Parathyroid adenoma (tissue), 2 donors: Measurements from ENCODE around the gene TMIGD1.

ENCODE experiments used
- H2AFZ ChIP-seq: fragments of 300-600 bp; sonication (generic); one replicate; pipeline ENCODE4 v1.7.0; 2017; ENCODE audit warnings: antibody characterized with exemption, mild to moderate bottlenecking
- H3K27ac ChIP-seq: fragments of 300-600 bp; sonication (generic); one replicate; pipeline ENCODE4 v1.7.0; 2017
- H3K27me3 ChIP-seq: fragments of 300-600 bp; sonication (generic); one replicate; pipeline ENCODE4 v1.7.0; 2017; ENCODE audit warnings: low read length; ENCODE audit not compliant: control insufficient read depth, insufficient read depth
- H3K36me3 ChIP-seq: fragments of 300-600 bp; sonication (generic); one replicate; pipeline ENCODE4 v1.7.0; 2017; ENCODE audit warnings: low read length; ENCODE audit not compliant: control insufficient read depth, insufficient read depth
- H3K4me1 ChIP-seq: fragments of 300-600 bp; sonication (generic); one replicate; pipeline ENCODE4 v1.7.0; 2017; ENCODE audit warnings: control low read depth
- H3K4me2 ChIP-seq: fragments of 300-600 bp; sonication (generic); one replicate; pipeline ENCODE4 v1.7.0; 2017; ENCODE audit warnings: low read length
- H3K4me3 ChIP-seq: fragments of 300-600 bp; sonication (generic); one replicate; pipeline ENCODE4 v1.7.0; 2017; ENCODE audit warnings: low read depth, low read length
- H3K79me2 ChIP-seq: fragments of 300-600 bp; sonication (generic); one replicate; pipeline ENCODE4 v1.7.0; 2017; ENCODE audit warnings: control low read depth
- H3K9ac ChIP-seq: fragments of 300-600 bp; sonication (generic); one replicate; pipeline ENCODE4 v1.7.0; 2017; ENCODE audit warnings: mild to moderate bottlenecking
- H3K9me3 ChIP-seq: fragments of 300-600 bp; sonication (generic); one replicate; pipeline ENCODE4 v1.7.0; 2017; ENCODE audit warnings: low read length; ENCODE audit not compliant: control insufficient read depth
- CTCF ChIP-seq: fragments of 300-600 bp; sonication (generic); IDR thresholded peaks from one replicate; pipeline ENCODE4 v1.7.0; 2017; ENCODE audit warnings: antibody characterized with exemption, mild to moderate bottlenecking
- donor health status: primary hyperparathyroidism.

TMIGD1 gene

GRCh38 chr17:30312226-30312625 lies 21.6 kb downstream of the TMIGD1 start:
- no peak overlapping the region for H3K9ac ChIP-seq
- TF ChIP-seq CTCF, result no peak
- H3K9me3 ChIP-seq, result no peaks in the 10 kb centered on the region
- no peaks in the 10 kb centered on the region for H3K36me3 ChIP-seq
- H2AFZ ChIP-seq, result no peak overlapping the region
- H3K4me1 ChIP-seq, result no peaks in the 10 kb centered on the region
- H3K79me2 ChIP-seq, result no peaks in the 10 kb centered on the region
- no peak overlapping the region for H3K4me3 ChIP-seq
- H3K4me2 ChIP-seq, result no peak overlapping the region
- no peak overlapping the region for H3K27ac ChIP-seq
- no peaks in the 10 kb centered on the region for H3K27me3 ChIP-seq

- H3K9me3 ChIP-seq, result no peaks in the 10 kb centered on the region
- H3K9ac ChIP-seq, result no peak overlapping the region
- no peaks in the 10 kb centered on the region for H3K4me1 ChIP-seq
- no peak for TF ChIP-seq CTCF
- H3K4me3 ChIP-seq, result no peak overlapping the region
- H3K27me3 ChIP-seq, result no peaks in the 10 kb centered on the region
- H3K27ac ChIP-seq, result no peak overlapping the region
- no peak overlapping the region for H3K4me2 ChIP-seq
- H3K79me2 ChIP-seq, result no peaks in the 10 kb centered on the region
- no peaks in the 10 kb centered on the region for H3K36me3 ChIP-seq
- H2AFZ ChIP-seq, result no peak overlapping the region
These were observed 23.3 kb downstream of the TMIGD1 start for GRCh38 chr17:30310562-30310961.

GRCh38 chr17:30309591-30309990 lies 24.3 kb downstream of the TMIGD1 start:
- no peak overlapping the region for H3K4me2 ChIP-seq
- TF ChIP-seq CTCF, result no peak

GRCh38 chr17:30308406-30308805 lies 25.5 kb downstream of the TMIGD1 start:
- Histone ChIP-seq H3K36me3 (no peaks in the 10 kb centered on the region), H3K27ac (no peak overlapping the region), H3K9me3 (no peaks in the 10 kb centered on the region), H2AFZ (no peak overlapping the region), H3K4me3 (no peak overlapping the region), H3K9ac (no peak overlapping the region), H3K4me2 (no peak overlapping the region), H3K79me2 (no peaks in the 10 kb centered on the region), H3K4me1 (no peaks in the 10 kb centered on the region), H3K27me3 (no peaks in the 10 kb centered on the region)
- no peak for TF ChIP-seq CTCF

More at GRCh38 chr17:30309591-30309990, 24.3 kb downstream of the TMIGD1 start:
- no peak overlapping the region for H2AFZ ChIP-seq
- H3K9me3 ChIP-seq, result no peaks in the 10 kb centered on the region
- H3K36me3 ChIP-seq, result no peaks in the 10 kb centered on the region
- H3K4me3 ChIP-seq, result no peak overlapping the region
- no peak overlapping the region for H3K27ac ChIP-seq
- no peaks in the 10 kb centered on the region for H3K27me3 ChIP-seq
- H3K9ac ChIP-seq, result no peak overlapping the region
- no peaks in the 10 kb centered on the region for H3K79me2 ChIP-seq
- no peaks in the 10 kb centered on the region for H3K4me1 ChIP-seq

- TF ChIP-seq CTCF, result no peak
- no peaks in the 10 kb centered on the region for H3K9me3 ChIP-seq
These were observed 29.1 kb downstream of the TMIGD1 start for GRCh38 chr17:30304778-30305177.

More at GRCh38 chr17:30304778-30305177, 29.1 kb downstream of the TMIGD1 start:
- no peaks in the 10 kb centered on the region for H3K79me2 ChIP-seq
- H3K27me3 ChIP-seq, result no peaks in the 10 kb centered on the region
- no peak overlapping the region for H3K4me3 ChIP-seq
- no peak overlapping the region for H2AFZ ChIP-seq
- no peaks in the 10 kb centered on the region for H3K36me3 ChIP-seq
- no peak overlapping the region for H3K9ac ChIP-seq
- H3K4me1 ChIP-seq, result no peaks in the 10 kb centered on the region
- no peak overlapping the region for H3K4me2 ChIP-seq
- H3K27ac ChIP-seq, result no peak overlapping the region
